ENCODE data around the gene TOM1L1. TPM values are rescaled to one million over a fixed set of nuclear protein-coding genes. Genes with fewer than 3 reads are reported as not detected.
A peak's percentile ranks its signal among the peaks of the same experiment; 100 is the strongest.

The TOM1L1 gene
- total RNA-seq, 2 experiments from 2014 or later: not detected

DNA sequence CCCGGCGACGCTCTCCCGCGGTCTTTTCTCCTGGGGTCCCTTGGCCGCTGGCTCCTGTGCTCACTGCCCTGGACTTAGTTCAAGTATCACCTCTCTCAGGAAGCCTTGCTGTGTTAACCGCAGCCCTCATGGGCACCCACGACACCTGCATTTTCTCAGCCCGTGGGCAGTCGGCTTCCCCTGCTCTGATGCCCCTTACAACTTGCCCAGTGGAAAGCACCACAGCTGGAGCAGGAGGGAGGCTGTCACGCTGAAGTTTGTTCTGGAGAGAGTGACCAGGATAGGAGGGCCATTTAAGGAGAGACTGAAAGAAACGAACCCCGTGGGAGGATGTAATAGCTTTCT, 68.3 kb downstream of the TOM1L1 start:
- TSS peak; percentile 58 for BruUV-seq (replicated peaks)
- Histone ChIP-seq H3K9me2 (ENCODE audit: insufficient read depth, low read length) (no peaks in the 10 kb centered on the region; the same call in 1 of the 2 replicates), H3K36me3 (ENCODE audit: insufficient read depth, low read length) (peaks cover 21% of the 10 kb centered on the region), H3K79me2 (ENCODE audit: insufficient read depth, low read depth, low read length) (peaks cover 45% of the 10 kb centered on the region), H3K4me1 (ENCODE audit: insufficient read depth, low read length, poor library complexity, severe bottlenecking) (peaks cover 21% of the 10 kb centered on the region), H4K20me1 (ENCODE audit: insufficient read depth, low read length) (no peaks in the 10 kb centered on the region), H3K9me3 (ENCODE audit: low read length) (no peaks in the 10 kb centered on the region), H3K4me3 (ENCODE audit: low read depth, low read length, poor library complexity, severe bottlenecking) (peak overlapping the region; percentile 93), H2AFZ (ENCODE audit: low read length) (peak overlapping the region; percentile 90), H3K4me2 (ENCODE audit: low read length) (peak overlapping the region; percentile 89), H3K27ac (ENCODE audit: low read depth, low read length, poor library complexity, severe bottlenecking) (peak overlapping the region; percentile 54)
- ChIA-PET CTCF (ENCODE audit: unreplicated experiment) (no interaction called here), POLR2A (interaction anchor here (2.0 kb wide), 1 partner anchor 11 kb away, joined by 7 read pairs; no protein-coding TSS in a partner anchor)
- intact Hi-C loops (cut with micrococcal nuclease; ENCODE audit: unreplicated experiment): loop anchor here (5.0 kb wide), 2 partner anchors 198 to 768 kb away; no protein-coding TSS in a partner anchor
- no peak for TF ChIP-seq EZH2phosphoT487 (IDR thresholded peaks at IDR 0.05; ENCODE audit: borderline replicate concordance, low read depth, low read length)
- TF ChIP-seq, protein P1, sequence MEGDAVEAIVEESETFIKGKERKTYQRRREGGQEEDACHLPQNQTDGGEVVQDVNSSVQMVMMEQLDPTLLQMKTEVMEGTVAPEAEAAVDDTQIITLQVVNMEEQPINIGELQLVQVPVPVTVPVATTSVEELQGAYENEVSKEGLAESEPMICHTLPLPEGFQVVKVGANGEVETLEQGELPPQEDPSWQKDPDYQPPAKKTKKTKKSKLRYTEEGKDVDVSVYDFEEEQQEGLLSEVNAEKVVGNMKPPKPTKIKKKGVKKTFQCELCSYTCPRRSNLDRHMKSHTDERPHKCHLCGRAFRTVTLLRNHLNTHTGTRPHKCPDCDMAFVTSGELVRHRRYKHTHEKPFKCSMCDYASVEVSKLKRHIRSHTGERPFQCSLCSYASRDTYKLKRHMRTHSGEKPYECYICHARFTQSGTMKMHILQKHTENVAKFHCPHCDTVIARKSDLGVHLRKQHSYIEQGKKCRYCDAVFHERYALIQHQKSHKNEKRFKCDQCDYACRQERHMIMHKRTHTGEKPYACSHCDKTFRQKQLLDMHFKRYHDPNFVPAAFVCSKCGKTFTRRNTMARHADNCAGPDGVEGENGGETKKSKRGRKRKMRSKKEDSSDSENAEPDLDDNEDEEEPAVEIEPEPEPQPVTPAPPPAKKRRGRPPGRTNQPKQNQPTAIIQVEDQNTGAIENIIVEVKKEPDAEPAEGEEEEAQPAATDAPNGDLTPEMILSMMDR (conservative IDR thresholded peaks at IDR 0.05; ENCODE audit: low read length): no peak
- DNase-seq (ENCODE audit: low spot score): no peak

DNA sequence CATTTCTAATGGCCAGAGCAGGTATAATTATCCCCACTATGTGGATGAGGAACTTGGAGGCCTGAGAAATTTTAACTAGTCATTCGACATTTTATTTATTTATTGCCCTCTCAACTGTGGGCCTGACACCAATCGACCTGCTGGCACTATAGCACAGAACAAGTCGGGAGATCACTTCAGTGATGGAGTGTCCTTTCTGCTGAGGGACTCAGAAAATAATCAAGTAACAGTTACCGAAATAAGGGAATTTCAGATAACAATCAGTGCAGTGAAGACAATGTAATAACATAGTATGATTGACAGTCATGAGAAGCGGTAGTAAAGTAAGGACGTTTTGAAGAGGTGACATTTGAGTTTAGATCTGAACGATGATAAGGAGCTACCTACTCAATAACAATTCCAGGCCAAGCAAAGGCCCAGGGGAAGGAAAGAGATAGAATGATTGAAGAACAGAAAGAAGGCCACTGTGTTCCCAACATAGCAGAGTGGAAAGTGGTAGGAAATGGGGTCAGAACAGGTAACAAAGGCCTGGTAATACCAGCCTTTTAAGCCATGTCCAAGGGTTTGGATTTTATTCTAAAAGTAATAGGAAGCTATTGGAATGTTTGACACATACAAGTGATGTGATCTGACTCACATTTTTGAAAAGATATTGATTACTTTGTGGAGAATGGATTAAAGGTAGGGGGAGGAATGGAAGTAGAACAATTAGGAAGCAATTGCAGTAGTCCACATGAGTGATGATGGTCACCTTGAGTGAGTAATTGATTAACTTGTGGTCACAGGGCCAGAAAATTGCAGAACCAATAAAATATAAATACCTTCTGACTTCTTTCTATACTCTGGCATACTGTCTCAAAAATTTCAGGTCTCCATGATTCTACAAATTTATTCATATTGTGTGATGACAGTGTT, 69.3 kb downstream of the TOM1L1 start:
- Histone ChIP-seq H3K79me2 (ENCODE audit: insufficient read depth, low read depth, low read length) (peaks cover 41% of the 10 kb centered on the region), H3K4me2 (ENCODE audit: low read length) (peak overlapping the region; percentile 89), H3K4me1 (ENCODE audit: insufficient read depth, low read length, poor library complexity, severe bottlenecking) (peaks cover 21% of the 10 kb centered on the region), H3K27ac (ENCODE audit: low read depth, low read length, poor library complexity, severe bottlenecking) (no peak overlapping the region), H3K9me3 (ENCODE audit: low read length) (no peaks in the 10 kb centered on the region), H3K9me2 (ENCODE audit: insufficient read depth, low read length) (no peaks in the 10 kb centered on the region; the same call in 1 of the 2 replicates), H3K4me3 (ENCODE audit: low read depth, low read length, poor library complexity, severe bottlenecking) (peak overlapping the region; percentile 93), H4K20me1 (ENCODE audit: insufficient read depth, low read length) (no peaks in the 10 kb centered on the region), H2AFZ (ENCODE audit: low read length) (peak overlapping the region; percentile 90), H3K36me3 (ENCODE audit: insufficient read depth, low read length) (peaks cover 12% of the 10 kb centered on the region)
- intact Hi-C loops (cut with micrococcal nuclease; ENCODE audit: unreplicated experiment): loop anchor here (5.0 kb wide), 3 partner anchors 197 to 767 kb away; partner anchors contain the start of gene MMD
- DNase-seq (ENCODE audit: low spot score): no peak
- no TSS peak for BruUV-seq (replicated peaks)
- no peak for TF ChIP-seq EZH2phosphoT487 (IDR thresholded peaks at IDR 0.05; ENCODE audit: borderline replicate concordance, low read depth, low read length)
- TF ChIP-seq, protein P1 (conservative IDR thresholded peaks at IDR 0.05; ENCODE audit: low read length): no peak
- ChIA-PET POLR2A (interaction anchor here (0.8 to 2.0 kb wide), 2 partner anchors 10 to 16 kb away, joined by 4 to 7 read pairs; no protein-coding TSS in a partner anchor), CTCF (ENCODE audit: unreplicated experiment) (no interaction called here)
